GM12874 (cell line): ENCODE measurements around the gene MYBL2.

Source experiments
- CTCF ChIP-seq: IDR thresholded peaks from 2 replicates; pipeline ENCODE4 v1.5.1; 2011; ENCODE audit warnings: low read depth, mild to moderate bottlenecking, control low read depth, low read length, moderate library complexity; ENCODE audit not compliant: insufficient read depth

MYBL2 gene

GRCh38 chr20:43717616-43717995 lies 50.7 kb downstream of the MYBL2 start:
- no peak for TF ChIP-seq CTCF

GRCh38 chr20:43720007-43720406 lies 53.1 kb downstream of the MYBL2 start:
- no peak for TF ChIP-seq CTCF

GRCh38 chr20:43721097-43721428 lies 54.1 kb downstream of the MYBL2 start:
- TF ChIP-seq CTCF = no peak

- no peak for TF ChIP-seq CTCF
These were observed 54.7 kb downstream of the MYBL2 start for GRCh38 chr20:43721429-43722152.

GRCh38 chr20:43722153-43722505 lies 55.2 kb downstream of the MYBL2 start:
- no peak for TF ChIP-seq CTCF

GRCh38 chr20:43723186-43723585 lies 56.3 kb downstream of the MYBL2 start:
- TF ChIP-seq CTCF = no peak

GRCh38 chr20:43723735-43724134 lies 56.8 kb downstream of the MYBL2 start:
- no peak for TF ChIP-seq CTCF

- no peak for TF ChIP-seq CTCF
These were observed 57.5 kb downstream of the MYBL2 start for GRCh38 chr20:43724383-43724782.
